GM19324 (cell line): Measurements from ENCODE around the gene HHIP.

ENCODE experiments used
- ATAC-seq: cut with Tn5 transposase; IDR thresholded peaks from one replicate; pipeline ENCODE4 v1.9.1; 2021; ENCODE audit warnings: mild to moderate bottlenecking, moderate library complexity; ENCODE audit not compliant: unreplicated experiment, low FRiP score

The HHIP gene

GRCh38 chr4:144701683-144702233 lies 55.8 kb downstream of the HHIP start:
- no peak for ATAC-seq

- ATAC-seq = no peak
These were observed 57.5 kb downstream of the HHIP start for GRCh38 chr4:144703494-144703893.

- no peak for ATAC-seq
These were observed 59.9 kb downstream of the HHIP start for GRCh38 chr4:144705601-144706590.

- no peak for ATAC-seq
These were observed 63.2 kb downstream of the HHIP start for GRCh38 chr4:144709159-144709558.

GRCh38 chr4:144709793-144710525 lies 64.0 kb downstream of the HHIP start:
- ATAC-seq = no peak

- no peak for ATAC-seq
These were observed 64.6 kb downstream of the HHIP start for GRCh38 chr4:144710526-144710912.

GRCh38 chr4:144711700-144712456 lies 65.9 kb downstream of the HHIP start:
- ATAC-seq = no peak

GRCh38 chr4:144712775-144713174 lies 66.8 kb downstream of the HHIP start:
- ATAC-seq = no peak

GRCh38 chr4:144714166-144714565 lies 68.2 kb downstream of the HHIP start:
- ATAC-seq = no peak

GRCh38 chr4:144715230-144715629 lies 69.3 kb downstream of the HHIP start:
- ATAC-seq = peak; percentile 57

GRCh38 chr4:144716778-144717177 lies 70.8 kb downstream of the HHIP start:
- no peak for ATAC-seq

GRCh38 chr4:144718958-144719512 lies 73.1 kb downstream of the HHIP start:
- ATAC-seq = no peak

GRCh38 chr4:144720491-144720890 lies 74.5 kb downstream of the HHIP start:
- ATAC-seq = no peak

- no peak for ATAC-seq
These were observed 76.0 kb downstream of the HHIP start for GRCh38 chr4:144721994-144722393.

- ATAC-seq = no peak
These were observed 77.5 kb downstream of the HHIP start for GRCh38 chr4:144723471-144723870.

GRCh38 chr4:144729175-144729574 lies 83.2 kb downstream of the HHIP start:
- no peak for ATAC-seq

GRCh38 chr4:144732584-144733428 lies 86.8 kb downstream of the HHIP start:
- no peak for ATAC-seq

- no peak for ATAC-seq
These were observed 87.6 kb downstream of the HHIP start for GRCh38 chr4:144733566-144733965.

- no peak for ATAC-seq
These were observed 88.6 kb downstream of the HHIP start for GRCh38 chr4:144734522-144734921.
